DOHH2 (cell line): Measurements from ENCODE around the gene CACNA1A.

Experiments used
- EZH2phosphoT487 ChIP-seq: fragments of 200-600 bp; sonication (generic); IDR thresholded peaks from 2 replicates; pipeline ENCODE4 v1.6.1; 2017; ENCODE audit warnings: borderline replicate concordance, mild to moderate bottlenecking, antibody characterized with exemption, low read length, moderate library complexity, mixed read lengths
- TF ChIP-seq, protein P1 (sequence below): fragments of 200-600 bp; sonication (generic); IDR thresholded peaks from one replicate; pipeline ENCODE4 v1.5.1; 2014; ENCODE audit warnings: antibody characterized with exemption, mild to moderate bottlenecking, low read depth, low read length; ENCODE audit not compliant: poor library complexity, severe bottlenecking

DNA sequence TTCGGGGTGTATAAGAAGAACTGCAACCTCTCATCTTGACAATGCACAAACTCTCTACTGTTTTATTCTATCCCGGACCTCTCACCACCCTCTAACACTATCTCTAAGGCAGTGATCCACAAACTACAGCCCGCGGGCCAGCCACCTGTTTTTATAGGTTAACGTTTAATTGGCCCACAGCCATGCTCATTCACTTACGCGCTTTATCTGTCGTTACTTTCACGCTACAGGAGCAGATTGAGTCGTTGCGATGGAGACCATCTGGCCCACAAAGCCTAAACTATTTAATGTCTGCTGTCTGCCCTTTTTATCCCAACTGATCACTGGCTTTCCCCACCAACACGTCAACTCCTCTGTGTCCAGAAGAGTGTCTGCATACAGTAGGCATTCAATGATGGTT lies 158.9 kb downstream of the CACNA1A start:
- TF ChIP-seq, protein P1, sequence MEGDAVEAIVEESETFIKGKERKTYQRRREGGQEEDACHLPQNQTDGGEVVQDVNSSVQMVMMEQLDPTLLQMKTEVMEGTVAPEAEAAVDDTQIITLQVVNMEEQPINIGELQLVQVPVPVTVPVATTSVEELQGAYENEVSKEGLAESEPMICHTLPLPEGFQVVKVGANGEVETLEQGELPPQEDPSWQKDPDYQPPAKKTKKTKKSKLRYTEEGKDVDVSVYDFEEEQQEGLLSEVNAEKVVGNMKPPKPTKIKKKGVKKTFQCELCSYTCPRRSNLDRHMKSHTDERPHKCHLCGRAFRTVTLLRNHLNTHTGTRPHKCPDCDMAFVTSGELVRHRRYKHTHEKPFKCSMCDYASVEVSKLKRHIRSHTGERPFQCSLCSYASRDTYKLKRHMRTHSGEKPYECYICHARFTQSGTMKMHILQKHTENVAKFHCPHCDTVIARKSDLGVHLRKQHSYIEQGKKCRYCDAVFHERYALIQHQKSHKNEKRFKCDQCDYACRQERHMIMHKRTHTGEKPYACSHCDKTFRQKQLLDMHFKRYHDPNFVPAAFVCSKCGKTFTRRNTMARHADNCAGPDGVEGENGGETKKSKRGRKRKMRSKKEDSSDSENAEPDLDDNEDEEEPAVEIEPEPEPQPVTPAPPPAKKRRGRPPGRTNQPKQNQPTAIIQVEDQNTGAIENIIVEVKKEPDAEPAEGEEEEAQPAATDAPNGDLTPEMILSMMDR: no peak
- no peak for TF ChIP-seq EZH2phosphoT487
